Cardiac muscle cell (in vitro differentiated cells and primary cell): ENCODE measurements around the gene APOL6. TPM values are rescaled to one million over a fixed set of nuclear protein-coding genes. Genes with fewer than 3 reads are reported as not detected.

Source experiments
- DNase-seq, 2 donors: peaks; one replicate each; pipeline versions ENCODE4 v3.0.0 to v3.0.0-alpha.2; 2010 to 2017; ENCODE audit warnings: low read depth in 1 of 2, low spot score in 1 of 2
- H3K27ac ChIP-seq: fragments of 200-600 bp; sonication (generic); 2 replicates; pipeline ENCODE4 v1.5.1; 2016
- H3K27me3 ChIP-seq: fragments of 200-600 bp; sonication (generic); 2 replicates; pipeline ENCODE4 v1.6.0; 2016; ENCODE audit warnings: control low read depth
- H3K36me3 ChIP-seq: fragments of 200-600 bp; sonication (generic); 2 replicates; pipeline ENCODE4 v1.5.1; 2016; ENCODE audit warnings: control low read depth
- H3K4me1 ChIP-seq: fragments of 200-600 bp; sonication (generic); 2 replicates; pipeline ENCODE4 v1.8.1; 2017; ENCODE audit warnings: low read depth, mild to moderate bottlenecking, mixed run types
- H3K4me3 ChIP-seq: fragments of 200-600 bp; sonication (generic); 2 replicates; pipeline ENCODE4 v1.5.1; 2016; ENCODE audit warnings: mild to moderate bottlenecking
- H3K9me3 ChIP-seq: fragments of 200-600 bp; sonication (generic); 2 replicates; pipeline ENCODE4 v1.5.1; 2017; ENCODE audit warnings: low read depth, mild to moderate bottlenecking, control low read depth
- CTCF ChIP-seq: IDR thresholded peaks from 2 replicates; pipeline ENCODE4 v1.5.1; 2012; ENCODE audit warnings: low read depth, mild to moderate bottlenecking, low read length
- polyA plus RNA-seq: library from polyadenylated mRNA; unstranded; fragments of >200 nt; fragmentation: Nextera tagmentation; extraction: Ambion mirVana; gene quantifications from 2 replicates; pipeline ENCODE4 v1.2.1, GENCODE V29; 2016
- total RNA-seq: library from RNA; depleted of rRNA; stranded (reverse); fragments of >200 nt; gene quantifications from 2 replicates; pipeline ENCODE4 v1.2.3, GENCODE V29; 2016

The APOL6 gene
- total and polyA plus RNA-seq, 2 experiments from 2014 or later: 0.07 TPM; not detected in 1

DNA sequence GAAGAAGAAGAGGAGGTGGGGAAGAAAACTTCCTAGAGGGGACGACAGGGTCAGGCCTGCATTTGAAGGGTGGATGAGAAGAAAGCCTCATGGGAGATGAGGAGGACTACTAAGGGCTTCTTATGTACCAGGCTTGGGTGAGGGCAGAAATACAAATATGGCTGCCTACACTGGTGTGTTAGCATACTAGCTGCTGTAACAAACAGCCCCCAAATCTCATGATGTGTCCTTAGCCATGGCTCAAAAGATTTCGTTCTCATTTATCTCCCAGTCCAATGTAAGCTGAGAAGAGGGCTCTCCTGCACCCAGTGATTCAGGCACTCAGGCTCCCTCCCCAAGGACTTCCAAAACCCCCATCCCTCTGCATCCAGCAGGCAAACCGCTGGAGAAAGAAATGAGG, 19.5 kb upstream of the APOL6 start:
- DNase-seq: no peak
- no peaks in the 10 kb centered on the region for H3K36me3 ChIP-seq
- TF ChIP-seq CTCF: no peak
- H3K4me1 ChIP-seq: no peaks in the 10 kb centered on the region
- no peak overlapping the region for H3K27ac ChIP-seq
- no peaks in the 10 kb centered on the region for H3K9me3 ChIP-seq
- H3K4me3 ChIP-seq: no peak overlapping the region
- no peaks in the 10 kb centered on the region for H3K27me3 ChIP-seq

DNA sequence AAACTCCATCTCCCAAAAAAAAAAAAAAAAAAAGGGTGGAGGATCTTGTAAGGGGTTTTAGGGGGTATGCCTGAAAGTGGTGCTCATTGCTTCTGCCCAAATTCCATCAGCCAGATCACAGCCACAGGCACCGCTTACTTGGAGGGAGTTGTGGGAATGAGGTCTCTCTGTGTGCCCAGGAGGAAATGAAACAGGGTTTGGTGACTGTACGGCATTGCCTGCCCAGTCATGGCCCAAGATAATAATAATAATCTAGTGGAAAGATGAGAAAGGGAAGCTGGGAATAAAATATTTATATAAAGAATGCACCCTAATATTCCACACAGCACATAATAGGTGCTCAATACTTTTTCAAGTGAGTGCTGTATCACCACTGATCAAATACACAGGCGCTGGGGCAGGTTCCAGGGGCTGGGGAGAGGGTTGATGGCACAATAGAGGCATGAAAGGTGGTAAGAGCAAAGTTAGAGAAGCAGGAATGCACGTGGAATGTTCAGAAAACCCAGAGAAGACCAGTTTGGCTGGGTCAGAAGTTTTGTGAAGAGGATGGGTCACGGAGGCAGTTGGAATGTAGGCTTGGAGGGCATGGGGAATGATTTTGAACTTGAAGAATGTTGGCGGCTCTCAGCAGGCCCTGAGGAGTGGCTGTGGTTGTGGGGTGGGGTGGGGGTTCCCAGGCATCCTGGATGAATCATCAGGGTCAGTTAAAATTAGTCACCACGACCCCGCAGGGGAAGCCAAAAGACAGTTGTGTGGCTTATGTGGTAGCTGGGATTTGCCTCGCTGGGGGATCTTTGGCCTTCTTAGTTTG, 18.6 kb upstream of the APOL6 start:
- no peaks in the 10 kb centered on the region for H3K27me3 ChIP-seq
- H3K36me3 ChIP-seq: no peaks in the 10 kb centered on the region
- H3K9me3 ChIP-seq: no peaks in the 10 kb centered on the region
- H3K4me3 ChIP-seq: no peak overlapping the region
- no peak for TF ChIP-seq CTCF
- peak; percentile 37 to 98 for DNase-seq
- H3K27ac ChIP-seq: no peak overlapping the region
- no peaks in the 10 kb centered on the region for H3K4me1 ChIP-seq

- no peak for TF ChIP-seq CTCF
- no peaks in the 10 kb centered on the region for H3K4me1 ChIP-seq
- no peaks in the 10 kb centered on the region for H3K36me3 ChIP-seq
- peak; percentile 15 to 69 for DNase-seq
- H3K27ac ChIP-seq: no peak overlapping the region
- no peak overlapping the region for H3K4me3 ChIP-seq
- no peaks in the 10 kb centered on the region for H3K27me3 ChIP-seq
- no peaks in the 10 kb centered on the region for H3K9me3 ChIP-seq
Observed at GRCh38 chr22:35630387-35630793, 17.9 kb upstream of the APOL6 start.

DNA sequence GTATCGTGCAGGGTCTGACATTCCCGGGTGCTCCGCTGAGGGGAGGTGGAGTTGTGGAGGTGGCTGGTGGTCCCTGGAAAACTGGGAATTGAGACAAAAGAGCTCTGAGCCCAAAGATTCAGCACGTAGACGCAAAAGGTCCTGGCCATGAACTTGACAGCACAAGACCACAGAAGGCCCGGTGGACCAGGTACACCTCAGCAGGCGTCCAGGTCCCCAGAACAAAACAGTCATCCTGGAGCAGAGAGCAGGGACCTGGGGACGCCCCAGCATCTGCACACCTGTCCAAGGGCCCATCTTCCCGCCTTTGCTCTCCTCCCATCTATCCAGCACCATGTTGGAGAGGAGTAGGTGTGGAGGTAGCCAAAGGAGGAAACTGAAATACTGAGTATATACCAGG, 17.4 kb upstream of the APOL6 start:
- TF ChIP-seq CTCF: no peak
- Histone ChIP-seq H3K9me3 (no peaks in the 10 kb centered on the region), H3K27ac (no peak overlapping the region), H3K4me1 (no peaks in the 10 kb centered on the region), H3K27me3 (no peaks in the 10 kb centered on the region), H3K36me3 (no peaks in the 10 kb centered on the region), H3K4me3 (no peak overlapping the region)
- no peak for DNase-seq

GRCh38 chr22:35631597-35631996, 16.6 kb upstream of the APOL6 start:
- H3K27ac ChIP-seq: no peak overlapping the region
- no peak overlapping the region for H3K4me3 ChIP-seq
- no peaks in the 10 kb centered on the region for H3K27me3 ChIP-seq
- DNase-seq: peak; percentile 48 to 60
- no peaks in the 10 kb centered on the region for H3K4me1 ChIP-seq
- no peaks in the 10 kb centered on the region for H3K36me3 ChIP-seq
- peak; percentile 64 for TF ChIP-seq CTCF
- H3K9me3 ChIP-seq: no peaks in the 10 kb centered on the region
